Prostate gland (tissue), 2 donors: ENCODE results near the gene TRAF2.

Experiments
- POLR2AphosphoS5 ChIP-seq: sonication (generic); formaldehyde crosslinking; IDR thresholded peaks from one replicate; pipeline ENCODE4 v1.6.1; 2017; ENCODE audit warnings: antibody characterized with exemption
- TF ChIP-seq, protein P1 (sequence below), 4 experiments: fragments of 200-600 bp in 2 of 4; fragments of 450-650 bp in 2 of 4; sonication (generic) in 2 of 4; IDR thresholded peaks; 1 replicate in 3 of 4; 2 replicates in 1 of 4; pipeline ENCODE4 v1.5.1; 2016 to 2019; ENCODE audit warnings: antibody characterized with exemption in 4 of 4, mild to moderate bottlenecking in 2 of 4, moderate library complexity in 2 of 4

DNA sequence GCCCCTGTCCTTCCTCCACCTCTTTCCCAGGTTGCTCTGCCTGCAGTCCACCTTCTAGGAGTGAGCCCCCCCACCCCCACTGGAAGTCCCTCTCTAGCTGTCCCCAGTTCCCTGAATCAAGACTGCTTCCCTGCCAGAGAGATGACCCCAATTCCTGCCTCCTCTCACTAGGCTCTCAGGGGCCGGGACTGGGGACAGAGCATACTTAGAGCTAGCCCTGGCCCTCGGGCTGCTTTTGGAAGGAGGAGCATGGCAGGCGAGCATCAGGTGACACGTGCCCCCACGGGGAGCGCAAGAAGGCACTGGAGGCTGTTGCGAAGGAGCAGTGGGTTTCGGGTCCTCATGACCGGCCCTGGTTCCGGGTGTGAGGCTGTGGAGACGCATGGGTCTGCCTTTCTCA, 9.7 kb downstream of the TRAF2 start:
- TF ChIP-seq, protein P1, sequence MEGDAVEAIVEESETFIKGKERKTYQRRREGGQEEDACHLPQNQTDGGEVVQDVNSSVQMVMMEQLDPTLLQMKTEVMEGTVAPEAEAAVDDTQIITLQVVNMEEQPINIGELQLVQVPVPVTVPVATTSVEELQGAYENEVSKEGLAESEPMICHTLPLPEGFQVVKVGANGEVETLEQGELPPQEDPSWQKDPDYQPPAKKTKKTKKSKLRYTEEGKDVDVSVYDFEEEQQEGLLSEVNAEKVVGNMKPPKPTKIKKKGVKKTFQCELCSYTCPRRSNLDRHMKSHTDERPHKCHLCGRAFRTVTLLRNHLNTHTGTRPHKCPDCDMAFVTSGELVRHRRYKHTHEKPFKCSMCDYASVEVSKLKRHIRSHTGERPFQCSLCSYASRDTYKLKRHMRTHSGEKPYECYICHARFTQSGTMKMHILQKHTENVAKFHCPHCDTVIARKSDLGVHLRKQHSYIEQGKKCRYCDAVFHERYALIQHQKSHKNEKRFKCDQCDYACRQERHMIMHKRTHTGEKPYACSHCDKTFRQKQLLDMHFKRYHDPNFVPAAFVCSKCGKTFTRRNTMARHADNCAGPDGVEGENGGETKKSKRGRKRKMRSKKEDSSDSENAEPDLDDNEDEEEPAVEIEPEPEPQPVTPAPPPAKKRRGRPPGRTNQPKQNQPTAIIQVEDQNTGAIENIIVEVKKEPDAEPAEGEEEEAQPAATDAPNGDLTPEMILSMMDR (IDR thresholded peaks at IDR 0.05), result no peak
- no peak for TF ChIP-seq POLR2AphosphoS5
